Endothelial cell of umbilical vein (primary cell): ENCODE data around the gene USP36. TPM values are rescaled to one million over a fixed set of nuclear protein-coding genes. Genes with fewer than 3 reads are reported as not detected.

Source experiments
- BruUV-seq: library from RNA; stranded (reverse); fragments of 400-500 nt; replicated peaks from 2 replicates; lab custom pipeline; 2021; lab: Mats Ljungman, UMichigan
- CTCF ChIA-PET: fragments of 300-600, 350-600 bp; sonication (Branson Sonifier 250); formaldehyde crosslinking; loops from one replicate; lab custom pipeline; 2021; ENCODE audit warnings: antibody characterized with exemption, inconsistent platforms; lab: Charles Lee
- POLR2A ChIA-PET: fragments of 300-600, 350-600 bp; sonication (Branson Sonifier 250); formaldehyde crosslinking; loops from one replicate; lab custom pipeline; 2021; ENCODE audit warnings: antibody characterized with exemption, inconsistent platforms; lab: Charles Lee
- DNase-seq: peaks from one replicate; pipeline ENCODE4 v3.0.0-alpha.2; 2011; ENCODE audit warnings: low read depth, low spot score
- FAIRE-seq: peaks from 2 replicates; lab custom pipeline; 2011; peaks lifted over from hg19 to GRCh38; lab: Jason Lieb, UNC
- H2AFZ ChIP-seq: 2 replicates; pipeline ENCODE4 v1.6.0; 2012; ENCODE audit warnings: low read depth, low read length, control low read depth, inconsistent platforms
- H3K27ac ChIP-seq: 2 replicates; pipeline ENCODE4 v1.5.1; 2011; ENCODE audit warnings: low read depth, mild to moderate bottlenecking, control low read depth, low read length, moderate library complexity; ENCODE audit not compliant: insufficient read depth
- H3K27me3 ChIP-seq, 2 experiments: 2 replicates each; pipeline versions ENCODE4 v1.6.0 to v1.6.1; 2011; ENCODE audit warnings: low read length in 2 of 2, mixed read lengths in 1 of 2; ENCODE audit not compliant: control insufficient read depth in 2 of 2, insufficient read depth in 2 of 2
- H3K36me3 ChIP-seq, 2 experiments: 2 replicates in 1 of 2; 3 replicates in 1 of 2; pipeline ENCODE4 v1.5.1; 2011; ENCODE audit warnings: low read length in 2 of 2, mild to moderate bottlenecking in 1 of 2, moderate library complexity in 1 of 2; ENCODE audit not compliant: control insufficient read depth in 2 of 2, insufficient read depth in 2 of 2; ENCODE audit errors: extremely low read depth in 1 of 2
- H3K4me1 ChIP-seq: 3 replicates; pipeline ENCODE4 v1.5.1; 2011; ENCODE audit warnings: mild to moderate bottlenecking, low read length; ENCODE audit not compliant: control insufficient read depth, insufficient read depth; ENCODE audit errors: extremely low read depth
- H3K4me2 ChIP-seq: 2 replicates; pipeline ENCODE4 v1.6.1; 2011; ENCODE audit warnings: low read length, control low read depth, mixed read lengths; ENCODE audit not compliant: insufficient read depth
- H3K4me3 ChIP-seq, 3 experiments: fragments of 200-600 bp in 1 of 3; sonication (generic), shearing (Covaris generic) in 1 of 3; replicated peaks in 1 of 3; 2 replicates each; pipeline ENCODE4 v1.5.1; 2011 to 2016; ENCODE audit warnings: control low read depth in 3 of 3, low read length in 3 of 3, mild to moderate bottlenecking in 2 of 3, inconsistent platforms in 1 of 3, low read depth in 1 of 3, moderate library complexity in 1 of 3; ENCODE audit not compliant: insufficient read depth in 1 of 3
- H3K79me2 ChIP-seq: 2 replicates; pipeline ENCODE4 v1.6.0; 2012; ENCODE audit warnings: low read length, inconsistent platforms; ENCODE audit not compliant: control insufficient read depth, insufficient read depth
- H3K9ac ChIP-seq: replicated peaks from 2 replicates; pipeline ENCODE3; 2011; ENCODE audit warnings: low read length, control low read depth; ENCODE audit not compliant: insufficient read depth; ENCODE audit errors: extremely low read depth
- H3K9me1 ChIP-seq: replicated peaks from 3 replicates; pipeline ENCODE4 v1.6.0; 2011; ENCODE audit warnings: mild to moderate bottlenecking, low read length; ENCODE audit not compliant: control insufficient read depth, insufficient read depth; ENCODE audit errors: extremely low read depth
- H3K9me3 ChIP-seq: replicated peaks from 2 replicates; pipeline ENCODE4 v1.5.1; 2012; ENCODE audit warnings: low read length, inconsistent platforms; ENCODE audit not compliant: control insufficient read depth, insufficient read depth
- H4K20me1 ChIP-seq: replicated peaks from 2 replicates; pipeline ENCODE3; 2011; ENCODE audit warnings: mild to moderate bottlenecking, low read length; ENCODE audit not compliant: control insufficient read depth, insufficient read depth; ENCODE audit errors: extremely low read depth
- CTCF ChIP-seq, 2 donors: IDR thresholded peaks; 1 replicate in 1 of 2; 2 replicates in 1 of 2; pipeline ENCODE4 v1.5.1; 2011; ENCODE audit warnings: low read length in 2 of 2, mild to moderate bottlenecking in 2 of 2, moderate library complexity in 2 of 2, control low read depth in 1 of 2, inconsistent platforms in 1 of 2, low read depth in 1 of 2; ENCODE audit not compliant: insufficient read depth in 1 of 2; ENCODE audit errors: extremely low read depth in 1 of 2
- EZH2 ChIP-seq: IDR thresholded peaks from 2 replicates; pipeline ENCODE4 v1.6.1; 2012; ENCODE audit warnings: borderline replicate concordance, low read depth, mild to moderate bottlenecking, moderate library complexity, low read length, inconsistent platforms; ENCODE audit not compliant: severe bottlenecking
- GATA2 ChIP-seq: IDR thresholded peaks from 2 replicates; pipeline ENCODE4 v1.7.0; 2011; ENCODE audit warnings: low read depth, mild to moderate bottlenecking, moderate library complexity, mixed read lengths, low read length; ENCODE audit not compliant: insufficient read length, insufficient read depth
- JUN ChIP-seq: IDR thresholded peaks from 2 replicates; pipeline ENCODE4 v1.6.1; 2011; ENCODE audit warnings: borderline replicate concordance, low read depth; ENCODE audit not compliant: insufficient read length, insufficient read depth
- MYC ChIP-seq: IDR thresholded peaks from one replicate; pipeline ENCODE4 v1.6.1; 2011; ENCODE audit warnings: mild to moderate bottlenecking, low read depth, low read length
- POLR2A ChIP-seq: IDR thresholded peaks from 2 replicates; pipeline ENCODE4 v1.6.1; 2012; ENCODE audit warnings: low read depth, mild to moderate bottlenecking, control low read depth, low read length
- POLR2AphosphoS5 ChIP-seq: IDR thresholded peaks from 2 replicates; pipeline ENCODE4 v1.6.1; 2012; ENCODE audit warnings: low read depth, mild to moderate bottlenecking, control low read depth, low read length, moderate library complexity; ENCODE audit not compliant: insufficient read depth
- dilution Hi-C: fragments of 300-500 bp; cut with MboI; formaldehyde crosslinking; loops from one replicate; pipeline ENCODE4 v1.15.0; 2019; ENCODE audit warnings: low sequenced_read_pairs; ENCODE audit not compliant: extremely low pct_ligation_motif_present
- intact Hi-C: fragments of 100-400 bp; cut with micrococcal nuclease; formaldehyde crosslinking; loops from one replicate; pipeline ENCODE4 v1.10.0; 2022
- polyA plus RNA-seq, 4 experiments: library from polyadenylated mRNA; depleted of rRNA in 3 of 4; stranded (reverse) in 3 of 4; unstranded in 1 of 4; fragments of >200 nt; gene quantifications; 2 replicates each; pipeline versions ENCODE4 v1.2.1 to v1.2.3, GENCODE V29; 2011 to 2012; ENCODE audit warnings: missing spikeins in 1 of 4
- total RNA-seq: library from RNA; stranded (reverse); gene quantifications from 2 replicates; pipeline ENCODE4 v1.2.3, GENCODE V29; 2021
- TF ChIP-seq, protein P1 (sequence below): IDR thresholded peaks from 2 replicates; pipeline ENCODE4 v1.6.1; 2011; ENCODE audit not compliant: insufficient read depth, insufficient read length

USP36 gene
- total and polyA plus RNA-seq, 2 donors (not counting 3 experiments of a cell fraction or from before 2014, with no cell fraction given), result 29.8 to 46.6 TPM

DNA sequence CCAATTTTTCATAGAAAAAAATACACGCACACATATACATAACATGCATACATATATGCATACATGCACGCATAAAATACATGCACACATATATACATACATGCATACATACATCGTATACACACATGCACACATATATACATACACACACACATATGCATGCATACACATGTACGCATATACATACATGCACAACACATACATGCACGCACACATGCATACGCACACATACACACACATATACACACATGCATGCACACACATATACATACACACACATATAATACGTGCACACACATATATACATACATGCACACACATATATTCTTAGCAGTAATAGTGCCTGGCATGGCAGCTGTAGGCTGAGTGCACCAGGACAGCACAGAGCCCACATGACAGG lies 24.9 kb downstream of the USP36 start:
- DNase-seq (no peak), FAIRE-seq (no peak)
- no peak overlapping the region for H3K4me2 ChIP-seq
- H3K36me3 ChIP-seq, result peaks cover 26 to 35% of the 10 kb centered on the region in 2 experiments
- H3K27me3 ChIP-seq, result no peaks in the 10 kb centered on the region
- H3K4me3 ChIP-seq, result no peak overlapping the region
- H3K9ac ChIP-seq, result no peak overlapping the region
- H3K4me1 ChIP-seq, result peaks cover 19% of the 10 kb centered on the region
- ChIA-PET POLR2A (no interaction called here), CTCF (interaction anchor here (1.2 kb wide), 1 partner anchor 16 kb away, joined by 3 read pairs; no protein-coding TSS in a partner anchor)
- no TSS peak for BruUV-seq
- intact Hi-C loops, result no loop called here
- H3K79me2 ChIP-seq, result no peaks in the 10 kb centered on the region
- H2AFZ ChIP-seq, result no peak overlapping the region
- TF ChIP-seq JUN (no peak), POLR2AphosphoS5 (no peak), GATA2 (no peak), CTCF (IDR thresholded peaks at IDR 0.05; ENCODE audit: extremely low read depth in 1 of 2, insufficient read depth in 1 of 2, low read depth in 1 of 2, low read length in 2 of 2) (no peak)
- TF ChIP-seq, protein P1, sequence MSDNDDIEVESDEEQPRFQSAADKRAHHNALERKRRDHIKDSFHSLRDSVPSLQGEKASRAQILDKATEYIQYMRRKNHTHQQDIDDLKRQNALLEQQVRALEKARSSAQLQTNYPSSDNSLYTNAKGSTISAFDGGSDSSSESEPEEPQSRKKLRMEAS, result no peak
- H3K9me1 ChIP-seq, result no peaks in the 10 kb centered on the region
- dilution Hi-C loops, result no loop called here
- H3K9me3 ChIP-seq, result no peaks in the 10 kb centered on the region
- no peak overlapping the region for H3K27ac ChIP-seq
- H4K20me1 ChIP-seq, result no peaks in the 10 kb centered on the region

- no peaks in the 10 kb centered on the region for H4K20me1 ChIP-seq
- ChIA-PET POLR2A (no interaction called here), CTCF (no interaction called here)
- H3K4me3 ChIP-seq, result no peak overlapping the region
- no peaks in the 10 kb centered on the region for H3K4me1 ChIP-seq
- no TSS peak for BruUV-seq
- H3K4me2 ChIP-seq, result no peak overlapping the region
- H3K9me1 ChIP-seq, result no peaks in the 10 kb centered on the region
- no peak overlapping the region for H3K9ac ChIP-seq
- dilution Hi-C loops (no loop called here), intact Hi-C loops (no loop called here)
- H3K27me3 ChIP-seq, result no peaks in the 10 kb centered on the region
- TF ChIP-seq EZH2 (no peak), JUN (no peak), GATA2 (no peak), MYC (no peak), CTCF (IDR thresholded peaks at IDR 0.05; ENCODE audit: extremely low read depth in 1 of 2, insufficient read depth in 1 of 2, low read depth in 1 of 2, low read length in 2 of 2) (no peak), POLR2A (no peak)
- H3K27ac ChIP-seq, result no peak overlapping the region
- no peak overlapping the region for H2AFZ ChIP-seq
- no peak for FAIRE-seq
- no peaks in the 10 kb centered on the region for H3K79me2 ChIP-seq
- no peak for DNase-seq
- H3K36me3 ChIP-seq, result peaks cover 23 to 24% of the 10 kb centered on the region in 2 experiments
- H3K9me3 ChIP-seq, result no peaks in the 10 kb centered on the region
These were observed 27.8 kb downstream of the USP36 start for GRCh38 chr17:78812855-78813254.
